ENCODE data around the gene IDH3G. TPM values are rescaled to one million over a fixed set of nuclear protein-coding genes. Genes with fewer than 3 reads are reported as not detected.

IDH3G gene
- total and polyA plus RNA-seq, 2 experiments from 2014 or later = 41.4 to 49.0 TPM

GRCh38 chrX:153804621-153805020, 10.4 kb upstream of the IDH3G start:
- peaks cover 14% of the 10 kb centered on the region for H3K27me3 Mint-ChIP-seq (ENCODE audit: insufficient read depth, low read depth, poor library complexity)
- DNase-seq (ENCODE audit: low spot score) (no peak), ATAC-seq (no peak)
- Histone ChIP-seq H3K79me2 (replicated peaks; ENCODE audit: insufficient read depth) (peaks cover 16% of the 10 kb centered on the region), H3K27me3 (ENCODE audit: insufficient read depth) (no peaks in the 10 kb centered on the region), H3K9me2 (ENCODE audit: insufficient read depth) (no peaks in the 10 kb centered on the region), H2AFZ (no peak overlapping the region), H3K4me2 (no peak overlapping the region), H3K4me1 (ENCODE audit: insufficient read depth) (no peaks in the 10 kb centered on the region), H3F3A (replicated peaks; ENCODE audit: low read depth) (0 out of 2 replicates have a peak, but pooled peaks cover 2% of the 10 kb centered on the region), H3K36me3 (ENCODE audit: insufficient read depth) (no peaks in the 10 kb centered on the region), H4K20me1 (replicated peaks; ENCODE audit: insufficient read depth) (no peaks in the 10 kb centered on the region; the same call in 1 of the 2 replicates), H3K27ac (ENCODE audit: low read depth) (no peak overlapping the region), H3K4me3 (no peak overlapping the region)
- no peak overlapping the region for H3K27ac Mint-ChIP-seq
- TF ChIP-seq STAT1 (IDR thresholded peaks at IDR 0.05; ENCODE audit: unreplicated experiment) = no peak
- peaks cover 22% of the 10 kb centered on the region for H3K36me3 Mint-ChIP-seq (ENCODE audit: low read depth)
- peaks cover 14% of the 10 kb centered on the region; the same call in 2 of the 3 replicates for H3K4me1 Mint-ChIP-seq
- H3K4me3 Mint-ChIP-seq = no peak overlapping the region
- no peaks in the 10 kb centered on the region for H3K9me3 Mint-ChIP-seq

- Mint-ChIP-seq H3K36me3 (ENCODE audit: low read depth) (peaks cover 22% of the 10 kb centered on the region), H3K27ac (no peak overlapping the region), H3K4me1 (peaks cover 12% of the 10 kb centered on the region; the same call in 2 of the 3 replicates), H3K4me3 (no peak overlapping the region), H3K9me3 (no peaks in the 10 kb centered on the region), H3K27me3 (ENCODE audit: insufficient read depth, low read depth, poor library complexity) (peaks cover 14% of the 10 kb centered on the region)
- Histone ChIP-seq H2AFZ (no peak overlapping the region), H3K79me2 (replicated peaks; ENCODE audit: insufficient read depth) (peaks cover 11% of the 10 kb centered on the region), H3K27ac (ENCODE audit: low read depth) (no peak overlapping the region), H3K4me2 (no peak overlapping the region), H3K27me3 (ENCODE audit: insufficient read depth) (no peaks in the 10 kb centered on the region), H3K4me1 (ENCODE audit: insufficient read depth) (no peaks in the 10 kb centered on the region), H3K9me2 (ENCODE audit: insufficient read depth) (no peaks in the 10 kb centered on the region), H3K36me3 (ENCODE audit: insufficient read depth) (no peaks in the 10 kb centered on the region), H3K4me3 (no peak overlapping the region), H4K20me1 (replicated peaks; ENCODE audit: insufficient read depth) (no peaks in the 10 kb centered on the region; the same call in 1 of the 2 replicates), H3F3A (replicated peaks; ENCODE audit: low read depth) (0 out of 2 replicates have a peak, but pooled peaks cover 2% of the 10 kb centered on the region)
- DNase-seq (ENCODE audit: low spot score) (no peak), ATAC-seq (no peak)
- no peak for TF ChIP-seq REST (IDR thresholded peaks at IDR 0.05; ENCODE audit: unreplicated experiment)
- TF ChIP-seq CTCF (conservative IDR thresholded peaks at IDR 0.05; ENCODE audit: low read depth in 2 of 2) = no peak
- no peak for TF ChIP-seq ZNF331 (CRISPR knock-in tag; IDR thresholded peaks at IDR 0.05; ENCODE audit: low read depth)
- no peak for TF ChIP-seq ZNF114 (CRISPR knock-in tag; IDR thresholded peaks at IDR 0.05)
- no peak for TF ChIP-seq POLR2AphosphoS5 (IDR thresholded peaks at IDR 0.05; ENCODE audit: low read depth)
- TF ChIP-seq EZH2 (IDR thresholded peaks at IDR 0.05; ENCODE audit: low read depth, unreplicated experiment) = no peak
- TF ChIP-seq EZH2phosphoT487 (IDR thresholded peaks at IDR 0.05; ENCODE audit: unreplicated experiment) = no peak
- TF ChIP-seq NANOG (IDR thresholded peaks at IDR 0.05; ENCODE audit: borderline replicate concordance) = no peak
- no peak for TF ChIP-seq ZNF462 (CRISPR knock-in tag; IDR thresholded peaks at IDR 0.05)
Measured at GRCh38 chrX:153804100-153804595, 10.0 kb upstream of the IDH3G start.
